SK-N-SH (cell line): ENCODE results near the gene TMEM245. TPM values are rescaled to one million over a fixed set of nuclear protein-coding genes. Genes with fewer than 3 reads are reported as not detected.

Experiments
- CTCF ChIA-PET: fragments of 300-600, 350-600 bp; formaldehyde crosslinking; extraction: SDS; loops from one replicate; lab custom pipeline; 2021; lab: Yijun Ruan, JAX
- POLR2A ChIA-PET: fragments of 350-600 bp; sonication (Branson Sonifier 250); formaldehyde crosslinking; extraction: SDS; loops from one replicate; lab custom pipeline; 2020; ENCODE audit warnings: antibody characterized with exemption, inconsistent platforms; lab: Yijun Ruan, JAX
- DNase-seq: peaks from one replicate; pipeline ENCODE4 v3.0.0; 2012
- H2AFZ ChIP-seq: fragments of 200-600 bp; sonication (generic); 2 replicates; pipeline ENCODE4 v1.8.1; 2016; ENCODE audit warnings: antibody characterized with exemption, mild to moderate bottlenecking, low read depth
- H3F3A ChIP-seq: fragments of 200-600 bp; sonication (generic); replicated peaks from 2 replicates; pipeline ENCODE3; 2016; ENCODE audit warnings: antibody characterized with exemption, mild to moderate bottlenecking; ENCODE audit not compliant: insufficient read depth
- H3K27ac ChIP-seq, 2 experiments: fragments of 200-500 bp in 1 of 2; fragments of 200-600 bp in 1 of 2; sonication (Bioruptor generic) in 1 of 2; sonication (generic), shearing (Covaris generic) in 1 of 2; 2 replicates each; pipeline versions ENCODE4 v1.5.1 to v1.6.1; 2014 to 2016; ENCODE audit warnings: low read depth in 2 of 2, inconsistent platforms in 1 of 2, low read length in 1 of 2, mild to moderate bottlenecking in 1 of 2, mixed read lengths in 1 of 2
- H3K27me3 ChIP-seq: fragments of 200-600 bp; sonication (generic), shearing (Covaris generic); 2 replicates; pipeline ENCODE4 v1.6.1; 2016; ENCODE audit warnings: mixed run types; ENCODE audit not compliant: insufficient read depth
- H3K36me3 ChIP-seq, 2 experiments: fragments of 200-500 bp in 1 of 2; fragments of 200-600 bp in 1 of 2; sonication (Bioruptor generic) in 1 of 2; sonication (generic) in 1 of 2; replicated peaks in 1 of 2; 2 replicates each; pipeline versions ENCODE3 to v1.5.1; 2014 to 2016; ENCODE audit warnings: low read length in 1 of 2, mild to moderate bottlenecking in 1 of 2; ENCODE audit not compliant: insufficient read depth in 2 of 2, control insufficient read depth in 1 of 2
- H3K4me1 ChIP-seq, 2 experiments: fragments of 200-500 bp in 1 of 2; fragments of 200-600 bp in 1 of 2; sonication (Bioruptor generic) in 1 of 2; sonication (generic), shearing (Covaris generic) in 1 of 2; 2 replicates each; pipeline versions ENCODE4 v1.5.1 to v1.6.1; 2014 to 2016; ENCODE audit warnings: low read depth in 1 of 2, low read length in 1 of 2, mixed run types in 1 of 2; ENCODE audit not compliant: insufficient read depth in 2 of 2, control insufficient read depth in 1 of 2
- H3K4me2 ChIP-seq: fragments of 200-600 bp; sonication (generic), shearing (Covaris generic); 2 replicates; pipeline ENCODE4 v1.6.1; 2017; ENCODE audit warnings: mixed run types
- H3K4me3 ChIP-seq, 2 experiments: fragments of 200-500 bp in 1 of 2; fragments of 200-600 bp in 1 of 2; sonication (Bioruptor generic) in 1 of 2; sonication (generic), shearing (Covaris generic) in 1 of 2; 2 replicates each; pipeline versions ENCODE4 v1.5.1 to v1.8.1; 2014 to 2016; ENCODE audit warnings: low read depth in 2 of 2, inconsistent platforms in 1 of 2, low read length in 1 of 2, mild to moderate bottlenecking in 1 of 2, mixed read lengths in 1 of 2, moderate library complexity in 1 of 2
- H3K79me2 ChIP-seq: fragments of 200-600 bp; sonication (generic); 2 replicates; pipeline ENCODE4 v1.8.1; 2017; ENCODE audit warnings: mild to moderate bottlenecking; ENCODE audit not compliant: insufficient read depth
- H3K9ac ChIP-seq: fragments of 200-600 bp; sonication (generic); 2 replicates; pipeline ENCODE4 v1.6.1; 2017; ENCODE audit warnings: mixed run types
- H3K9me2 ChIP-seq: fragments of 200-600 bp; sonication (generic); 2 replicates; pipeline ENCODE4 v1.6.1; 2017; ENCODE audit warnings: mixed run types
- H3K9me3 ChIP-seq: fragments of 200-600 bp; sonication (generic); 2 replicates; pipeline ENCODE4 v1.6.1; 2017; ENCODE audit warnings: mixed run types, mild to moderate bottlenecking, moderate library complexity
- H4K20me1 ChIP-seq: fragments of 200-600 bp; sonication (generic); 2 replicates; pipeline ENCODE4 v1.6.1; 2017; ENCODE audit warnings: mild to moderate bottlenecking, mixed run types; ENCODE audit not compliant: insufficient read depth
- CHD2 ChIP-seq: fragments of 150-350 bp; IDR thresholded peaks from 2 replicates; pipeline ENCODE4 v1.6.1; 2018; ENCODE audit warnings: low read length; ENCODE audit not compliant: partially characterized antibody
- EP300 ChIP-seq, 2 experiments: IDR thresholded peaks; 2 replicates each; pipeline versions ENCODE4 v1.4.0 to v1.6.1; 2012; ENCODE audit warnings: borderline replicate concordance in 1 of 2, low read depth in 1 of 2, low read length in 1 of 2
- EZH2phosphoT487 ChIP-seq: fragments of 200-600 bp; sonication (generic); IDR thresholded peaks from 2 replicates; pipeline ENCODE4 v1.6.1; 2017; ENCODE audit warnings: low read depth, mixed run types, mild to moderate bottlenecking, antibody characterized with exemption, moderate library complexity, borderline replicate concordance
- FOXJ3 ChIP-seq: sonication (generic); formaldehyde crosslinking; IDR thresholded peaks from 2 replicates; pipeline ENCODE4 v1.5.1; 2020; ENCODE audit warnings: mild to moderate bottlenecking, missing genetic modification reagents
- GABPA ChIP-seq: IDR thresholded peaks from 2 replicates; pipeline ENCODE4 v1.4.0; 2012; ENCODE audit warnings: low read depth, mild to moderate bottlenecking
- GATA2 ChIP-seq: sonication (generic); formaldehyde crosslinking; IDR thresholded peaks from 2 replicates; pipeline ENCODE4 v1.5.0; 2020; ENCODE audit warnings: mild to moderate bottlenecking, missing genetic modification reagents
- JUND ChIP-seq: IDR thresholded peaks from 2 replicates; pipeline ENCODE4 v1.4.0; 2012
- MEF2A ChIP-seq: IDR thresholded peaks from 2 replicates; pipeline ENCODE4 v1.4.0; 2012; ENCODE audit warnings: low read depth, borderline replicate concordance
- NFIC ChIP-seq: IDR thresholded peaks from 2 replicates; pipeline ENCODE4 v1.4.0; 2012; ENCODE audit warnings: borderline replicate concordance
- POLR2AphosphoS5 ChIP-seq: IDR thresholded peaks from 2 replicates; pipeline ENCODE4 v1.6.1; 2012; ENCODE audit warnings: low read depth, low read length
- RAD21 ChIP-seq: IDR thresholded peaks from 2 replicates; pipeline ENCODE4 v1.6.1; 2012; ENCODE audit warnings: mild to moderate bottlenecking, low read length
- RCOR1 ChIP-seq: fragments of 150-350 bp; IDR thresholded peaks from 2 replicates; pipeline ENCODE4 v1.6.1; 2017; ENCODE audit warnings: antibody characterized with exemption, low read length
- RXRA ChIP-seq: IDR thresholded peaks from 2 replicates; pipeline ENCODE4 v1.4.0; 2012; ENCODE audit warnings: low read depth, mild to moderate bottlenecking, borderline replicate concordance
- SMC3 ChIP-seq: IDR thresholded peaks from 2 replicates; pipeline ENCODE4 v1.6.1; 2012; ENCODE audit warnings: low read depth, low read length, improper control_type of control experiment
- TCF12 ChIP-seq: IDR thresholded peaks from 2 replicates; pipeline ENCODE4 v1.4.0; 2012
- TEAD4 ChIP-seq: IDR thresholded peaks from 2 replicates; pipeline ENCODE4 v1.4.0; 2012; ENCODE audit warnings: mild to moderate bottlenecking, borderline replicate concordance; ENCODE audit not compliant: insufficient read depth
- YY1 ChIP-seq: IDR thresholded peaks from 2 replicates; pipeline ENCODE4 v1.4.0; 2012; ENCODE audit warnings: low read depth, mild to moderate bottlenecking
- WGBS: methylation state at CpG from one replicate; pipeline ENCODE4 v1.1.6; 2017; ENCODE audit warnings: low lambda C conversion rate; 5-methylcytosine and 5-hydroxymethylcytosine counted together
- polyA plus RNA-seq, 3 experiments: library from polyadenylated mRNA; depleted of rRNA; stranded (reverse); fragments of >200 nt; gene quantifications; 2 replicates each; pipeline ENCODE4 v1.2.3, GENCODE V29; 2012
- TF ChIP-seq, protein P1 (sequence below): IDR thresholded peaks from 2 replicates; pipeline ENCODE4 v1.4.0; 2012; ENCODE audit warnings: low read depth
- TF ChIP-seq, protein P2 (sequence below): fragments of 150-350 bp; IDR thresholded peaks from 2 replicates; pipeline ENCODE4 v1.6.1; 2017; ENCODE audit warnings: antibody characterized with exemption, low read length, low read depth, borderline replicate concordance
- TF ChIP-seq, protein P3 (sequence below): IDR thresholded peaks from 2 replicates; pipeline ENCODE4; 2012
- TF ChIP-seq, protein P4 (sequence below): fragments of 150-350 bp; IDR thresholded peaks from 2 replicates; pipeline ENCODE4 v1.6.1; 2016; ENCODE audit warnings: mild to moderate bottlenecking, low read depth, low read length
- TF ChIP-seq, protein P5 (sequence below): IDR thresholded peaks from 2 replicates; pipeline ENCODE4 v1.4.0; 2012; ENCODE audit warnings: low read depth, borderline replicate concordance

Gene TMEM245
- polyA plus RNA-seq, 1 of the 3 experiments (the other 2 are of a cell fraction), result 17.5 TPM

DNA sequence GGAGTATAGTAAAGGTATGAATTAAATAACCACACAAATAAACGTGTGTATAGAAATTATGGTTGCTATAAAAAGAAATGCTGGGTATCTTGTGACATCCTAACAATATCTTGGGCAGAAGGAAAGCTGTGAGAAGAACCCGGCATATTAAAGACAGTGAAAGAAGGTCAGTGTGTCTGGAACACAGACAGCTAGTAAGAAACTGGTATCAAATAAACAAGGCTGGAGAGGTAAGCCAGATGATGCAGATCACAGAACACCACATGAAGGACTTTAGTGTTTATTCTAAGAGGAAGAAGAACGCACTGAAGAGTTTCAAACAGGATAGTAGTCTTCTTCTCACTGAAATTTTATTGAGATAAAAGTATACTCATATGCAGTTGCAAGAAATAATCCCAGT is 24.4 kb downstream of the TMEM245 start:
- no peak overlapping the region for H3K27ac ChIP-seq
- peaks cover 21% of the 10 kb centered on the region for H3F3A ChIP-seq
- no peak overlapping the region for H3K9ac ChIP-seq
- H3K36me3 ChIP-seq, result peaks cover 34 to 43% of the 10 kb centered on the region in 2 experiments
- H3K4me3 ChIP-seq, result no peak overlapping the region
- peaks cover 11 to 20% of the 10 kb centered on the region in 2 experiments for H3K4me1 ChIP-seq
- TF ChIP-seq TCF12, result no peak
- TF ChIP-seq, protein P1, sequence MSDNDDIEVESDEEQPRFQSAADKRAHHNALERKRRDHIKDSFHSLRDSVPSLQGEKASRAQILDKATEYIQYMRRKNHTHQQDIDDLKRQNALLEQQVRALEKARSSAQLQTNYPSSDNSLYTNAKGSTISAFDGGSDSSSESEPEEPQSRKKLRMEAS, result no peak
- TF ChIP-seq, protein P2, sequence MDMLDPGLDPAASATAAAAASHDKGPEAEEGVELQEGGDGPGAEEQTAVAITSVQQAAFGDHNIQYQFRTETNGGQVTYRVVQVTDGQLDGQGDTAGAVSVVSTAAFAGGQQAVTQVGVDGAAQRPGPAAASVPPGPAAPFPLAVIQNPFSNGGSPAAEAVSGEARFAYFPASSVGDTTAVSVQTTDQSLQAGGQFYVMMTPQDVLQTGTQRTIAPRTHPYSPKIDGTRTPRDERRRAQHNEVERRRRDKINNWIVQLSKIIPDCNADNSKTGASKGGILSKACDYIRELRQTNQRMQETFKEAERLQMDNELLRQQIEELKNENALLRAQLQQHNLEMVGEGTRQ, result no peak
- no peak for TF ChIP-seq RXRA
- TF ChIP-seq RAD21, result no peak
- no peak for TF ChIP-seq SMC3
- TF ChIP-seq NFIC, result no peak
- H3K9me3 ChIP-seq, result no peaks in the 10 kb centered on the region
- H3K27me3 ChIP-seq, result no peaks in the 10 kb centered on the region
- peaks cover 47% of the 10 kb centered on the region for H4K20me1 ChIP-seq
- 93% methylated on average over 3 of the region's 3 CpGs for WGBS
- no peak overlapping the region for H3K4me2 ChIP-seq
- POLR2A ChIA-PET, result no interaction called here
- H3K9me2 ChIP-seq, result no peaks in the 10 kb centered on the region
- CTCF ChIA-PET, result no interaction called here
- H2AFZ ChIP-seq, result no peak overlapping the region
- no peak for DNase-seq
- peaks cover 93% of the 10 kb centered on the region for H3K79me2 ChIP-seq

DNA sequence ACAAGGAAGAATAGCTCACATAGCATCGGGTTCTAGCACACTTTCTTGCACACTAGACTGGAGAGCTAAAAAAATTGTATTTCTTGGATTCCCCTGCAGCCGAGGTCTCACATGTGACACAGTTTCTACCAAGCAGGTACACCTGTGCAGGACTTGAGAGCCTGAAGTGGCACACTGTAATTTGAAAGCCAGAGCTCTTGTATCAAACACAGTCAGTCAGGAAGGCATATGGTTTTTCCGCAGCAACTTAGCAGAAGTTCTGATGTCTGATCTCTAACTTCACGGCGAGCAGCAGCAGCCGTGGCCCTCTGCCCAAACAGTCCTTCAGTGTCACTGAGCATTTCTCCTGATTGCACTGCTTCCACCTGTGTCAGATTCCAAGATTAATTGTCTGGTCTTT is 25.5 kb downstream of the TMEM245 start:
- no peak overlapping the region for H2AFZ ChIP-seq
- no peaks in the 10 kb centered on the region for H3K9me2 ChIP-seq
- H3K4me1 ChIP-seq, result peaks cover 8 to 18% of the 10 kb centered on the region in 2 experiments
- H4K20me1 ChIP-seq, result peaks cover 39% of the 10 kb centered on the region
- WGBS, result 94% methylated on average over 6 of the region's 6 CpGs
- no peaks in the 10 kb centered on the region for H3K9me3 ChIP-seq
- no peak overlapping the region for H3K4me2 ChIP-seq
- CTCF ChIA-PET, result no interaction called here
- H3K36me3 ChIP-seq, result peaks cover 34 to 50% of the 10 kb centered on the region in 2 experiments
- no peak overlapping the region for H3K9ac ChIP-seq
- H3K4me3 ChIP-seq, result no peak overlapping the region
- no peaks in the 10 kb centered on the region for H3K27me3 ChIP-seq
- POLR2A ChIA-PET, result no interaction called here
- H3K27ac ChIP-seq, result no peak overlapping the region
- H3F3A ChIP-seq, result peaks cover 19% of the 10 kb centered on the region
- TF ChIP-seq GATA2 (CRISPR knock-in tag) (no peak), JUND (no peak), RXRA (no peak), MEF2A (no peak), EZH2phosphoT487 (no peak), SMC3 (no peak), FOXJ3 (CRISPR knock-in tag) (no peak), POLR2AphosphoS5 (no peak), YY1 (no peak), EP300 (IDR thresholded peaks at IDR 0.05; ENCODE audit: borderline replicate concordance in 1 of 2, low read depth in 1 of 2, low read length in 1 of 2) (no peak), TEAD4 (no peak), GABPA (no peak), CHD2 (no peak), RCOR1 (no peak), RAD21 (no peak)
- TF ChIP-seq, protein P3, sequence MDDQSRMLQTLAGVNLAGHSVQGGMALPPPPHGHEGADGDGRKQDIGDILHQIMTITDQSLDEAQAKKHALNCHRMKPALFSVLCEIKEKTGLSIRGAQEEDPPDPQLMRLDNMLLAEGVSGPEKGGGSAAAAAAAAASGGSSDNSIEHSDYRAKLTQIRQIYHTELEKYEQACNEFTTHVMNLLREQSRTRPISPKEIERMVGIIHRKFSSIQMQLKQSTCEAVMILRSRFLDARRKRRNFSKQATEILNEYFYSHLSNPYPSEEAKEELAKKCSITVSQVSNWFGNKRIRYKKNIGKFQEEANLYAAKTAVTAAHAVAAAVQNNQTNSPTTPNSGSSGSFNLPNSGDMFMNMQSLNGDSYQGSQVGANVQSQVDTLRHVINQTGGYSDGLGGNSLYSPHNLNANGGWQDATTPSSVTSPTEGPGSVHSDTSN, result no peak
- TF ChIP-seq, protein P4, sequence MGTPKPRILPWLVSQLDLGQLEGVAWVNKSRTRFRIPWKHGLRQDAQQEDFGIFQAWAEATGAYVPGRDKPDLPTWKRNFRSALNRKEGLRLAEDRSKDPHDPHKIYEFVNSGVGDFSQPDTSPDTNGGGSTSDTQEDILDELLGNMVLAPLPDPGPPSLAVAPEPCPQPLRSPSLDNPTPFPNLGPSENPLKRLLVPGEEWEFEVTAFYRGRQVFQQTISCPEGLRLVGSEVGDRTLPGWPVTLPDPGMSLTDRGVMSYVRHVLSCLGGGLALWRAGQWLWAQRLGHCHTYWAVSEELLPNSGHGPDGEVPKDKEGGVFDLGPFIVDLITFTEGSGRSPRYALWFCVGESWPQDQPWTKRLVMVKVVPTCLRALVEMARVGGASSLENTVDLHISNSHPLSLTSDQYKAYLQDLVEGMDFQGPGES, result no peak
- TF ChIP-seq, protein P2, result no peak
- TF ChIP-seq, protein P5, sequence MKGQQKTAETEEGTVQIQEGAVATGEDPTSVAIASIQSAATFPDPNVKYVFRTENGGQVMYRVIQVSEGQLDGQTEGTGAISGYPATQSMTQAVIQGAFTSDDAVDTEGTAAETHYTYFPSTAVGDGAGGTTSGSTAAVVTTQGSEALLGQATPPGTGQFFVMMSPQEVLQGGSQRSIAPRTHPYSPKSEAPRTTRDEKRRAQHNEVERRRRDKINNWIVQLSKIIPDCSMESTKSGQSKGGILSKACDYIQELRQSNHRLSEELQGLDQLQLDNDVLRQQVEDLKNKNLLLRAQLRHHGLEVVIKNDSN, result no peak
- DNase-seq, result no peak
- H3K79me2 ChIP-seq, result peaks cover 93% of the 10 kb centered on the region
